IMR-90 (cell line): Measurements from ENCODE around the gene PBX3. TPM values are rescaled to one million over a fixed set of nuclear protein-coding genes. Genes with fewer than 3 reads are reported as not detected.

Experiments
- ATAC-seq: fragments of 200-7000 bp; cut with Tn5 transposase; 2 replicates; pipeline ENCODE4 v1.9.1; 2020; ENCODE audit warnings: low read depth, mild to moderate bottlenecking, moderate library complexity
- BruUV-seq: library from RNA; stranded (reverse); fragments of 400-500 nt; replicated peaks from 2 replicates; lab custom pipeline; 2021; lab: Mats Ljungman, UMichigan
- CTCF ChIA-PET: fragments of 300-600 bp; formaldehyde crosslinking; extraction: SDS; loops from one replicate; lab custom pipeline; 2021; ENCODE audit warnings: antibody characterized with exemption; lab: Yijun Ruan, JAX
- POLR2A ChIA-PET: fragments of 300-600 bp; sonication (Branson Sonifier 250); formaldehyde crosslinking; loops from one replicate; lab custom pipeline; 2022; ENCODE audit warnings: antibody characterized with exemption; ENCODE audit not compliant: unreplicated experiment; lab: Charles Lee
- DNase-seq: peaks from one replicate; pipeline ENCODE4 v3.0.0; 2013
- H2AFZ ChIP-seq: replicated peaks from 2 replicates; pipeline ENCODE3; 2013; ENCODE audit warnings: low read length, mild to moderate bottlenecking; ENCODE audit not compliant: poor library complexity
- H2AK5ac ChIP-seq: 2 replicates; pipeline ENCODE4 v1.6.1; 2013; ENCODE audit warnings: low read depth, low read length, inconsistent platforms
- H2AK9ac ChIP-seq: replicated peaks from 2 replicates; pipeline ENCODE3; 2013; ENCODE audit warnings: mild to moderate bottlenecking, low read depth, low read length, moderate library complexity; ENCODE audit not compliant: poor library complexity
- H2BK120ac ChIP-seq: 2 replicates; pipeline ENCODE4 v1.6.1; 2013; ENCODE audit warnings: low read depth, low read length, inconsistent platforms
- H2BK15ac ChIP-seq: 3 replicates; pipeline ENCODE4 v1.6.1; 2013; ENCODE audit warnings: low read depth, low read length, inconsistent platforms
- H2BK20ac ChIP-seq: 2 replicates; pipeline ENCODE4 v1.6.1; 2013; ENCODE audit warnings: low read depth, mild to moderate bottlenecking, inconsistent platforms, low read length, moderate library complexity
- H2BK5ac ChIP-seq: 2 replicates; pipeline ENCODE4 v1.6.1; 2013; ENCODE audit warnings: mild to moderate bottlenecking, low read depth, low read length, inconsistent platforms; ENCODE audit not compliant: poor library complexity, severe bottlenecking
- H3K14ac ChIP-seq: replicated peaks from 2 replicates; pipeline ENCODE4 v1.6.1; 2013; ENCODE audit warnings: low read depth, low read length, inconsistent platforms
- H3K18ac ChIP-seq: 2 replicates; pipeline ENCODE4 v1.6.1; 2013; ENCODE audit warnings: low read depth, low read length, control low read depth
- H3K23ac ChIP-seq: 2 replicates; pipeline ENCODE4 v1.6.1; 2013; ENCODE audit warnings: low read depth, low read length, inconsistent platforms
- H3K27ac ChIP-seq: 2 replicates; pipeline ENCODE4 v1.5.1; 2013; ENCODE audit warnings: mild to moderate bottlenecking, control low read depth, low read length; ENCODE audit not compliant: insufficient read depth
- H3K27me3 ChIP-seq: 2 replicates; pipeline ENCODE4 v1.6.1; 2013; ENCODE audit warnings: low read length; ENCODE audit not compliant: control insufficient read depth, insufficient read depth
- H3K36me3 ChIP-seq: 2 replicates; pipeline ENCODE4 v1.6.1; 2013; ENCODE audit warnings: low read length, mixed read lengths; ENCODE audit not compliant: control insufficient read depth, insufficient read depth
- H3K4ac ChIP-seq: 2 replicates; pipeline ENCODE4 v1.6.1; 2013; ENCODE audit warnings: low read depth, low read length, inconsistent platforms
- H3K4me1 ChIP-seq: 2 replicates; pipeline ENCODE4 v1.6.1; 2013; ENCODE audit warnings: low read length, mixed read lengths; ENCODE audit not compliant: control insufficient read depth, insufficient read depth
- H3K4me2 ChIP-seq: 2 replicates; pipeline ENCODE4 v1.6.1; 2013; ENCODE audit warnings: low read depth, mild to moderate bottlenecking, control low read depth, low read length, moderate library complexity
- H3K4me3 ChIP-seq: 2 replicates; pipeline ENCODE4 v1.5.1; 2013; ENCODE audit warnings: low read depth, mild to moderate bottlenecking, control low read depth, low read length, moderate library complexity; ENCODE audit not compliant: insufficient read depth
- H3K56ac ChIP-seq: 2 replicates; pipeline ENCODE4 v1.6.1; 2013; ENCODE audit warnings: low read length, inconsistent platforms; ENCODE audit not compliant: insufficient read depth; ENCODE audit errors: extremely low read depth
- H3K79me1 ChIP-seq, 2 experiments: 2 replicates each; pipeline ENCODE4 v1.6.1; 2013; ENCODE audit warnings: low read length in 2 of 2, inconsistent platforms in 1 of 2, low read depth in 1 of 2
- H3K9ac ChIP-seq: 2 replicates; pipeline ENCODE4 v1.6.1; 2013; ENCODE audit warnings: low read depth, low read length, control low read depth
- H3K9me1 ChIP-seq: 2 replicates; pipeline ENCODE4 v1.6.1; 2013; ENCODE audit warnings: low read length, inconsistent platforms; ENCODE audit not compliant: insufficient read depth
- H3K9me3 ChIP-seq: 2 replicates; pipeline ENCODE4 v1.6.1; 2013; ENCODE audit warnings: low read length; ENCODE audit not compliant: control insufficient read depth, insufficient read depth
- H4K20me1 ChIP-seq: 2 replicates; pipeline ENCODE4 v1.6.1; 2013; ENCODE audit warnings: low read length, inconsistent platforms; ENCODE audit not compliant: insufficient read depth
- H4K5ac ChIP-seq: 2 replicates; pipeline ENCODE4 v1.6.1; 2013; ENCODE audit warnings: mild to moderate bottlenecking, low read depth, low read length, control low read depth
- H4K8ac ChIP-seq, 2 experiments: 2 replicates each; pipeline ENCODE4 v1.6.1; 2013; ENCODE audit warnings: low read depth in 2 of 2, low read length in 2 of 2, control low read depth in 1 of 2, inconsistent platforms in 1 of 2
- H4K91ac ChIP-seq: 2 replicates; pipeline ENCODE4 v1.6.1; 2013; ENCODE audit warnings: low read depth, low read length, inconsistent platforms; ENCODE audit not compliant: insufficient read depth
- BHLHE40 ChIP-seq: fragments of 150-350 bp; IDR thresholded peaks from 2 replicates; pipeline ENCODE4 v1.6.1; 2016; ENCODE audit warnings: mild to moderate bottlenecking, low read depth, low read length
- CEBPB ChIP-seq: IDR thresholded peaks from 2 replicates; pipeline ENCODE4 v1.6.1; 2012; ENCODE audit warnings: low read depth, low read length, improper control_type of control experiment
- CHD1 ChIP-seq: IDR thresholded peaks from 2 replicates; pipeline ENCODE4 v1.6.1; 2012; ENCODE audit warnings: low read depth, low read length, improper control_type of control experiment
- ELK1 ChIP-seq: fragments of 150-350 bp; IDR thresholded peaks from 2 replicates; pipeline ENCODE4 v1.6.1; 2016; ENCODE audit warnings: low read depth, mild to moderate bottlenecking, low read length, moderate library complexity, borderline replicate concordance
- FOS ChIP-seq: fragments of 150-350 bp; IDR thresholded peaks from 2 replicates; pipeline ENCODE4 v1.6.1; 2016; ENCODE audit warnings: low read depth, low read length
- MAFK ChIP-seq: IDR thresholded peaks from 2 replicates; pipeline ENCODE4 v1.6.1; 2012; ENCODE audit warnings: low read depth, low read length, improper control_type of control experiment
- MAZ ChIP-seq: IDR thresholded peaks from 2 replicates; pipeline ENCODE4 v1.6.1; 2012; ENCODE audit warnings: low read depth, mild to moderate bottlenecking, low read length, improper control_type of control experiment, moderate library complexity, borderline replicate concordance
- NFE2L2 ChIP-seq: fragments of 150-350 bp; IDR thresholded peaks from 2 replicates; pipeline ENCODE4 v1.6.1; 2016; ENCODE audit warnings: low read depth, mild to moderate bottlenecking, low read length
- RAD21 ChIP-seq: IDR thresholded peaks from 2 replicates; pipeline ENCODE4 v1.6.1; 2012; ENCODE audit warnings: low read length, improper control_type of control experiment
- RCOR1 ChIP-seq: IDR thresholded peaks from 2 replicates; pipeline ENCODE4 v1.6.1; 2012; ENCODE audit warnings: mild to moderate bottlenecking, low read length, improper control_type of control experiment; ENCODE audit not compliant: insufficient replicate concordance
- SMC3 ChIP-seq: fragments of 150-350 bp; IDR thresholded peaks from 2 replicates; pipeline ENCODE4 v1.6.1; 2016; ENCODE audit warnings: low read depth, mild to moderate bottlenecking, antibody characterized with exemption, low read length, moderate library complexity
- USF2 ChIP-seq: fragments of 150-350 bp; IDR thresholded peaks from 2 replicates; pipeline ENCODE4 v1.6.1; 2017; ENCODE audit warnings: mild to moderate bottlenecking, antibody characterized with exemption, low read length, low read depth
- WGBS, 2 experiments: methylation state at CpG; one replicate each; pipeline versions ENCODE4 v1.1.5 to v1.1.7; 2013; ENCODE audit warnings: missing lambda C conversion rate in 2 of 2; ENCODE audit not compliant: insufficient read length in 1 of 2; ENCODE audit errors: extremely low coverage in 2 of 2; 5-methylcytosine and 5-hydroxymethylcytosine counted together
- dilution Hi-C: fragments of 300-500 bp; cut with HindIII; formaldehyde crosslinking; loops from one replicate; pipeline ENCODE4 v1.14.3; 2018; ENCODE audit warnings: low sequenced_read_pairs; ENCODE audit not compliant: unreplicated experiment
- in situ Hi-C: fragments of 300-500 bp; cut with MboI; formaldehyde crosslinking; loops from 3 replicates; pipeline ENCODE4 v1.14.3; 2019; ENCODE audit warnings: low sequenced_read_pairs, inconsistent platforms, mixed read lengths
- intact Hi-C: fragments of 100-400 bp; cut with micrococcal nuclease; formaldehyde crosslinking; loops from 2 replicates; pipeline ENCODE4 v1.10.0; 2022
- polyA plus RNA-seq, 3 experiments: library from polyadenylated mRNA; depleted of rRNA; stranded (reverse); fragments of >200 nt; gene quantifications; 2 replicates each; pipeline ENCODE4 v1.2.3, GENCODE V29; 2012; ENCODE audit warnings: low replicate concordance in 1 of 3
- total RNA-seq: library from RNA; depleted of rRNA; stranded (reverse); fragments of >200 nt; gene quantifications from 2 replicates; pipeline ENCODE4 v1.2.3, GENCODE V29; 2012
- TF ChIP-seq, protein P1 (sequence below): conservative IDR thresholded peaks from 2 replicates; pipeline ENCODE4 v1.5.1; 2012; ENCODE audit warnings: mild to moderate bottlenecking, low read depth, low read length, improper control_type of control experiment

PBX3 gene
- total and polyA plus RNA-seq, 2 of the 4 experiments (the other 2 are of a cell fraction), result 12.0 to 15.6 TPM

DNA sequence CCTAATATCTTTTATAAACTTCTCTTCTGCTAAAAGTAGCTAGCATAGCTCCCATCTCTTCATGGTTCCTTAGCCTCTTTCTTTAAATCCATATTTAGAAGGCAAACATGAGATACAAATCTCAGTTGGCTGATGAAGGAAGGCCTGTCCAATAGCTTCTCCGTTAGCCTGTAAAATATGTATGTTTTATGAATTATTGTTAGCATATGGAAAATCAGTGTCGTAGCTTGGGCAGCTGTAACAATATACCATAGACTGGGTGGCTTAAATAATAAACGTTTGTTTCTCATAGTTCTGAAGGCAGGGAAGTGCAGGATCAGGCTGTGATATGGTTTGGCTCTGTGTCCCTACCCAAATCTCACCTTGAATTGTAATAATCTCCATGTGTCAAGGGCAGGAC, 63.8 kb downstream of the PBX3 start:
- intact Hi-C loops, result no loop called here
- Histone ChIP-seq H3K27me3 (no peaks in the 10 kb centered on the region), H3K9me1 (peaks cover 10% of the 10 kb centered on the region; the same call in 1 of the 2 replicates), H2BK20ac (no peak overlapping the region), H2BK15ac (no peak overlapping the region), H3K4me1 (peaks cover 6% of the 10 kb centered on the region), H2BK5ac (no peak overlapping the region), H3K4me2 (no peak overlapping the region), H2AK9ac (no peak overlapping the region), H3K18ac (no peak overlapping the region), H3K9ac (no peak overlapping the region), H4K5ac (no peak overlapping the region), H3K79me1 (peaks cover 20 to 34% of the 10 kb centered on the region in 2 experiments), H3K4me3 (no peak overlapping the region), H3K36me3 (no peaks in the 10 kb centered on the region; the same call in 1 of the 2 replicates), H3K9me3 (no peaks in the 10 kb centered on the region), H3K23ac (no peak overlapping the region), H3K27ac (no peak overlapping the region), H3K14ac (no peak overlapping the region), H4K20me1 (no peaks in the 10 kb centered on the region; the same call in 1 of the 2 replicates), H3K4ac (no peak overlapping the region), H4K91ac (no peak overlapping the region), H4K8ac (no peak overlapping the region), H2AFZ (no peak overlapping the region), H2AK5ac (no peak overlapping the region), H2BK120ac (no peak overlapping the region), H3K56ac (no peak overlapping the region)
- in situ Hi-C loops, result no loop called here
- DNase-seq (no peak), ATAC-seq (no peak)
- BruUV-seq, result no TSS peak
- no peak for TF ChIP-seq MAFK
- no peak for TF ChIP-seq CEBPB
- no peak for TF ChIP-seq USF2
- no peak for TF ChIP-seq FOS
- no peak for TF ChIP-seq MAZ
- TF ChIP-seq ELK1, result no peak
- no peak for TF ChIP-seq RAD21
- no peak for TF ChIP-seq SMC3
- no peak for TF ChIP-seq RCOR1
- TF ChIP-seq, protein P1, sequence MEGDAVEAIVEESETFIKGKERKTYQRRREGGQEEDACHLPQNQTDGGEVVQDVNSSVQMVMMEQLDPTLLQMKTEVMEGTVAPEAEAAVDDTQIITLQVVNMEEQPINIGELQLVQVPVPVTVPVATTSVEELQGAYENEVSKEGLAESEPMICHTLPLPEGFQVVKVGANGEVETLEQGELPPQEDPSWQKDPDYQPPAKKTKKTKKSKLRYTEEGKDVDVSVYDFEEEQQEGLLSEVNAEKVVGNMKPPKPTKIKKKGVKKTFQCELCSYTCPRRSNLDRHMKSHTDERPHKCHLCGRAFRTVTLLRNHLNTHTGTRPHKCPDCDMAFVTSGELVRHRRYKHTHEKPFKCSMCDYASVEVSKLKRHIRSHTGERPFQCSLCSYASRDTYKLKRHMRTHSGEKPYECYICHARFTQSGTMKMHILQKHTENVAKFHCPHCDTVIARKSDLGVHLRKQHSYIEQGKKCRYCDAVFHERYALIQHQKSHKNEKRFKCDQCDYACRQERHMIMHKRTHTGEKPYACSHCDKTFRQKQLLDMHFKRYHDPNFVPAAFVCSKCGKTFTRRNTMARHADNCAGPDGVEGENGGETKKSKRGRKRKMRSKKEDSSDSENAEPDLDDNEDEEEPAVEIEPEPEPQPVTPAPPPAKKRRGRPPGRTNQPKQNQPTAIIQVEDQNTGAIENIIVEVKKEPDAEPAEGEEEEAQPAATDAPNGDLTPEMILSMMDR, result no peak
- TF ChIP-seq BHLHE40, result no peak
- TF ChIP-seq NFE2L2, result no peak
- no peak for TF ChIP-seq CHD1
- POLR2A ChIA-PET, result no interaction called here
- no CpG with 5 or more reads among the region's 3 CpGs for WGBS, 2 experiments
- dilution Hi-C loops, result no loop called here
- CTCF ChIA-PET, result no interaction called here
